Pericardium fibroblast (primary cell): Measurements from ENCODE around the gene CDY1B. TPM values are rescaled to one million over a fixed set of nuclear protein-coding genes. Genes with fewer than 3 reads are reported as not detected.

ENCODE experiments used
- total RNA-seq: library from RNA; depleted of rRNA; stranded (reverse); fragments of >200 nt; gene quantifications from 2 replicates; pipeline ENCODE4 v1.2.3, GENCODE V29; 2015

CDY1B gene, protein sequence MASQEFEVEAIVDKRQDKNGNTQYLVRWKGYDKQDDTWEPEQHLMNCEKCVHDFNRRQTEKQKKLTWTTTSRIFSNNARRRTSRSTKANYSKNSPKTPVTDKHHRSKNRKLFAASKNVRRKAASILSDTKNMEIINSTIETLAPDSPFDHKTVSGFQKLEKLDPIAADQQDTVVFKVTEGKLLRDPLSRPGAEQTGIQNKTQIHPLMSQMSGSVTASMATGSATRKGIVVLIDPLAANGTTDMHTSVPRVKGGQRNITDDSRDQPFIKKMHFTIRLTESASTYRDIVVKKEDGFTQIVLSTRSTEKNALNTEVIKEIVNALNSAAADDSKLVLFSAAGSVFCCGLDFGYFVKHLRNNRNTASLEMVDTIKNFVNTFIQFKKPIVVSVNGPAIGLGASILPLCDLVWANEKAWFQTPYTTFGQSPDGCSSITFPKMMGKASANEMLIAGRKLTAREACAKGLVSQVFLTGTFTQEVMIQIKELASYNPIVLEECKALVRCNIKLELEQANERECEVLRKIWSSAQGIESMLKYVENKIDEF
- total RNA-seq = not detected in 2 replicates

DNA sequence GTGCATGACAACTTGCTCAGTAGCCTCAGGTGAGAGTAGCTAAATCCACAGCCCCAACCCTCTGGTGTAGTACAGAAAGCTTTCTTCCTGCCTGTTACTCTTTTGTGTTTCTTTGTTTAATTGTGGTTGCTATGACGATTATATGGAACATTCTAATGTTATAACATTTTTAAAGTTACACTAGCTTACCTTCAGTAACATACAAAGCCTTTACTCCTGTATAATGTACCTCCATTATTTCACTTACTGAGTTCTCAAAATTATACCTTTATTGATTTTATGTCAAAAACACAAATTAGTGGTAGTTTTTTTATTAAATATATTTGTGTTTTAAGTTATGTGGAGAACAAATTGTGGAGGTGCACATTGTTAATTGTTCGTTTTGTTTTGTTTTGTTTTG, at the start of gene CDY1B:
Gene CDY1B (minus strand): TSS at position 101 of the 400 bp plus-strand sequence. CDS start 331 bp downstream, outside the sequence.

